Heart left ventricle (tissue), 13 donors: ENCODE results near the gene C19orf67.

Experiments used
- POLR2A ChIP-seq, 2 donors: fragments of 450-650 bp; IDR thresholded peaks; one replicate each; pipeline ENCODE4 v1.6.1; 2017; ENCODE audit warnings: antibody characterized with exemption in 2 of 2, mild to moderate bottlenecking in 2 of 2, moderate library complexity in 2 of 2
- TF ChIP-seq, protein P1 (sequence below), 12 donors: fragments of 200-600 bp; sonication (generic) in 4 of 12; IDR thresholded peaks; one replicate each; pipeline versions ENCODE4 v1.5.0 to v1.8.0; 2018 to 2022; ENCODE audit warnings: antibody characterized with exemption in 12 of 12, mild to moderate bottlenecking in 5 of 12
- donor health status: ischemic (EF 13 %, LVEDD 7.1; RV severe dilation, severe dysfunction).
- donor health status: DM: no; HTN: yes; CAD: no.
- donor health status: DM: no; HTN: no; CAD: no.
- donor health status: ischemic (EF 25% LVEDD 6.9; RV normal size, moderate dysfunction).
- donor health status: ischemic (EF 25% LVEDD 5.7; RV mildly dilated, moderate dysfunction).
- donor health status: ischemic (EF 35%, LVEDD 5.7; RV mildly dilated, moderate dysfunction).
- donor health status: nonischemic (EF 11% LVEDD 7.7; RV severe dilation, severe dysfunction).
- donor health status: DM: yes; HTN: yes; CAD: no.
- donor health status: PGD.
- donor health status: ischemic (EF 29% LVEDD 5.4; RV normal size, mild dysfunction).
- donor health status: nonischemic (EF 23%, LVEDD 6.1; RV moderate dilation, normal function).

DNA sequence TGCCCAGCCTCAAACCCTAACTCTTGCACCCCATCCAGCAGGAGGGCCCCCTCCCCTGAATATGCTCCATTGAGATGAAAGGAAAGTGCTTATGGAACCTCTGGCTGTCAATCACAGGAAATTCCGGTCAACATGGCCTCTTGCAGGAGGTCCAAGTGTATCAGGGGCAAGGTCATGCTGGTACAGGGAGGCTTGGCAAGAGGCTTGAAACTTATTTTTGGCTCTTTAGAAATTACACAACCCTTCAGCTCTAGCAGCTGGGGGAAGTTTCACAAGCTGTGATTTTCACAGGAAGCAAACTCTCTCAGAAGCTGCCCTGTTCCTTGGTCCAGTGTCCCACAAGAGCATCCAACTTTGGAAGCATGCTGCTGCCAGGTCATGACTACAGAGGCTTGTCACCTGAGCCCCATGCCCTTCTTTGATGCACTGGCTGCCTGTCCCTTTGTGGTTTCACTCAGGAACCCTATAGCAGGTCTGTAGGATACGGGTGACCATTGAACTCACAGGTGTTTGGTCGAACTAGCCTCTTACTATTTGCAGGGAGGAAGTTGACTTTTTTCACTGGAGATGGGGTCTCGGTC is 42.4 kb upstream of the C19orf67 start:
- TF ChIP-seq, protein P1, sequence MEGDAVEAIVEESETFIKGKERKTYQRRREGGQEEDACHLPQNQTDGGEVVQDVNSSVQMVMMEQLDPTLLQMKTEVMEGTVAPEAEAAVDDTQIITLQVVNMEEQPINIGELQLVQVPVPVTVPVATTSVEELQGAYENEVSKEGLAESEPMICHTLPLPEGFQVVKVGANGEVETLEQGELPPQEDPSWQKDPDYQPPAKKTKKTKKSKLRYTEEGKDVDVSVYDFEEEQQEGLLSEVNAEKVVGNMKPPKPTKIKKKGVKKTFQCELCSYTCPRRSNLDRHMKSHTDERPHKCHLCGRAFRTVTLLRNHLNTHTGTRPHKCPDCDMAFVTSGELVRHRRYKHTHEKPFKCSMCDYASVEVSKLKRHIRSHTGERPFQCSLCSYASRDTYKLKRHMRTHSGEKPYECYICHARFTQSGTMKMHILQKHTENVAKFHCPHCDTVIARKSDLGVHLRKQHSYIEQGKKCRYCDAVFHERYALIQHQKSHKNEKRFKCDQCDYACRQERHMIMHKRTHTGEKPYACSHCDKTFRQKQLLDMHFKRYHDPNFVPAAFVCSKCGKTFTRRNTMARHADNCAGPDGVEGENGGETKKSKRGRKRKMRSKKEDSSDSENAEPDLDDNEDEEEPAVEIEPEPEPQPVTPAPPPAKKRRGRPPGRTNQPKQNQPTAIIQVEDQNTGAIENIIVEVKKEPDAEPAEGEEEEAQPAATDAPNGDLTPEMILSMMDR (IDR thresholded peaks at IDR 0.05): no peak
- TF ChIP-seq POLR2A (IDR thresholded peaks at IDR 0.05): no peak
